Rectal smooth muscle tissue (tissue), 1 donor: ENCODE measurements around the gene GNPTG.
A peak's percentile ranks its signal among the peaks of the same experiment; 100 is the strongest.

Experiments
- H3K27ac ChIP-seq: one replicate; pipeline ENCODE4 v1.7.0; 2013; ENCODE audit warnings: low read depth, low read length, inconsistent platforms
- H3K27me3 ChIP-seq: one replicate; pipeline ENCODE4 v1.7.0; 2013; ENCODE audit warnings: low read length; ENCODE audit not compliant: control insufficient read depth, insufficient read depth
- H3K36me3 ChIP-seq: one replicate; pipeline ENCODE4 v1.7.0; 2013; ENCODE audit warnings: low read length; ENCODE audit not compliant: control insufficient read depth, insufficient read depth
- H3K4me1 ChIP-seq: one replicate; pipeline ENCODE4 v1.7.0; 2013; ENCODE audit warnings: low read length; ENCODE audit not compliant: control insufficient read depth, insufficient read depth
- H3K4me3 ChIP-seq: one replicate; pipeline ENCODE4 v1.7.0; 2013; ENCODE audit warnings: low read length
- H3K9ac ChIP-seq: one replicate; pipeline ENCODE4 v1.7.0; 2013; ENCODE audit warnings: low read length

The GNPTG gene

GRCh38 chr16:1340730-1341494 is 10.8 kb upstream of the GNPTG start:
- Histone ChIP-seq H3K27ac (no peak overlapping the region), H3K36me3 (no peaks in the 10 kb centered on the region), H3K4me1 (no peaks in the 10 kb centered on the region), H3K27me3 (peaks cover 14% of the 10 kb centered on the region), H3K9ac (no peak overlapping the region), H3K4me3 (no peak overlapping the region)

GRCh38 chr16:1341495-1342420 is 10.0 kb upstream of the GNPTG start:
- no peak overlapping the region for H3K9ac ChIP-seq
- H3K27me3 ChIP-seq, result peaks cover 10% of the 10 kb centered on the region
- H3K27ac ChIP-seq, result no peak overlapping the region
- no peaks in the 10 kb centered on the region for H3K36me3 ChIP-seq
- no peaks in the 10 kb centered on the region for H3K4me1 ChIP-seq
- H3K4me3 ChIP-seq, result peak overlapping the region; percentile 4

GRCh38 chr16:1342526-1343427 is 9.0 kb upstream of the GNPTG start:
- no peaks in the 10 kb centered on the region for H3K4me1 ChIP-seq
- H3K9ac ChIP-seq, result no peak overlapping the region
- H3K27ac ChIP-seq, result no peak overlapping the region
- H3K36me3 ChIP-seq, result no peaks in the 10 kb centered on the region
- H3K27me3 ChIP-seq, result peaks cover 7% of the 10 kb centered on the region
- peak overlapping the region; percentile 46 for H3K4me3 ChIP-seq

- Histone ChIP-seq H3K27me3 (peaks cover 7% of the 10 kb centered on the region), H3K4me3 (peak overlapping the region; percentile 45), H3K36me3 (no peaks in the 10 kb centered on the region), H3K4me1 (no peaks in the 10 kb centered on the region), H3K9ac (no peak overlapping the region), H3K27ac (no peak overlapping the region)
Observed at GRCh38 chr16:1343428-1344242, 8.1 kb upstream of the GNPTG start.

GRCh38 chr16:1344499-1344898 is 7.2 kb upstream of the GNPTG start:
- H3K4me1 ChIP-seq, result no peaks in the 10 kb centered on the region
- no peak overlapping the region for H3K27ac ChIP-seq

GRCh38 chr16:1345087-1345486 is 6.6 kb upstream of the GNPTG start:
- peaks cover 7% of the 10 kb centered on the region for H3K27me3 ChIP-seq

More at GRCh38 chr16:1344499-1344898, 7.2 kb upstream of the GNPTG start:
- Histone ChIP-seq H3K4me3 (no peak overlapping the region), H3K36me3 (peaks cover 6% of the 10 kb centered on the region), H3K27me3 (peaks cover 7% of the 10 kb centered on the region), H3K9ac (no peak overlapping the region)

GRCh38 chr16:1345651-1346421 is 5.9 kb upstream of the GNPTG start:
- peaks cover 8% of the 10 kb centered on the region for H3K36me3 ChIP-seq
- H3K9ac ChIP-seq, result no peak overlapping the region
- no peak overlapping the region for H3K4me3 ChIP-seq
- peaks cover 3% of the 10 kb centered on the region for H3K4me1 ChIP-seq
- peaks cover 7% of the 10 kb centered on the region for H3K27me3 ChIP-seq
- no peak overlapping the region for H3K27ac ChIP-seq

More at GRCh38 chr16:1345087-1345486, 6.6 kb upstream of the GNPTG start:
- Histone ChIP-seq H3K9ac (no peak overlapping the region), H3K4me3 (no peak overlapping the region), H3K4me1 (no peaks in the 10 kb centered on the region), H3K27ac (no peak overlapping the region), H3K36me3 (peaks cover 8% of the 10 kb centered on the region)

GRCh38 chr16:1346422-1347285 is 5.1 kb upstream of the GNPTG start:
- Histone ChIP-seq H3K27ac (no peak overlapping the region), H3K9ac (no peak overlapping the region), H3K4me3 (no peak overlapping the region), H3K36me3 (peaks cover 8% of the 10 kb centered on the region), H3K4me1 (peaks cover 6% of the 10 kb centered on the region), H3K27me3 (peaks cover 7% of the 10 kb centered on the region)

GRCh38 chr16:1347286-1347855 is 4.4 kb upstream of the GNPTG start:
- peaks cover 5% of the 10 kb centered on the region for H3K27me3 ChIP-seq
- H3K4me3 ChIP-seq, result no peak overlapping the region
- H3K4me1 ChIP-seq, result peaks cover 6% of the 10 kb centered on the region
- no peak overlapping the region for H3K27ac ChIP-seq
- H3K36me3 ChIP-seq, result peaks cover 8% of the 10 kb centered on the region
- H3K9ac ChIP-seq, result no peak overlapping the region

GRCh38 chr16:1347962-1348361 is 3.8 kb upstream of the GNPTG start:
- H3K27ac ChIP-seq, result no peak overlapping the region
- peaks cover 9% of the 10 kb centered on the region for H3K4me1 ChIP-seq
- H3K4me3 ChIP-seq, result no peak overlapping the region
- peaks cover 8% of the 10 kb centered on the region for H3K36me3 ChIP-seq
- no peak overlapping the region for H3K9ac ChIP-seq
- peaks cover 3% of the 10 kb centered on the region for H3K27me3 ChIP-seq
